NOMO-1 treated with dmso at 0.1 percent for 144 hours (cell line): ENCODE measurements around the gene AFAP1L2.

Experiments
- DNase-seq: peaks from one replicate; lab custom pipeline; 2025; ENCODE audit not compliant: unreplicated experiment; lab: John Stamatoyannopoulos, UW

AFAP1L2 gene

DNA sequence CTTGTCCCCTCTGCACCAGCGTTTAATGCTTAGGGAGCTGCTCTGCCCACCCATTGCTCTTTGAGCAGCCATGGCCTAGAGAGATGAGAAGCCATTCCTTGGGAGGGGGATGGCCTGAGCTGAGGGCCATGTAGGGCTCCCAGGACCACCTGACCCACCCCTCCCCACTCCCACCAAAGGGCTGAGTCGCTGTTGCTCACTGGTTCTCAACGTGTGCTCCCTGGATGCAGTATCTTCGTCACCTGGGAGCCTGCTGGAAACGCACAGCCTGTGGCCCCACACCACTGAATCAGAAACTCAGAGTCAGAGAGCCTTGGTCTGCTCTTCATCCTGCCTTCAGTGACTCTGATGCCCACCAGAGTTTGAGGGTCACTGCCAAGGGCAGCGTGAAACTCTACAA is 128.2 kb downstream of the AFAP1L2 start:
- no peak for DNase-seq

DNA sequence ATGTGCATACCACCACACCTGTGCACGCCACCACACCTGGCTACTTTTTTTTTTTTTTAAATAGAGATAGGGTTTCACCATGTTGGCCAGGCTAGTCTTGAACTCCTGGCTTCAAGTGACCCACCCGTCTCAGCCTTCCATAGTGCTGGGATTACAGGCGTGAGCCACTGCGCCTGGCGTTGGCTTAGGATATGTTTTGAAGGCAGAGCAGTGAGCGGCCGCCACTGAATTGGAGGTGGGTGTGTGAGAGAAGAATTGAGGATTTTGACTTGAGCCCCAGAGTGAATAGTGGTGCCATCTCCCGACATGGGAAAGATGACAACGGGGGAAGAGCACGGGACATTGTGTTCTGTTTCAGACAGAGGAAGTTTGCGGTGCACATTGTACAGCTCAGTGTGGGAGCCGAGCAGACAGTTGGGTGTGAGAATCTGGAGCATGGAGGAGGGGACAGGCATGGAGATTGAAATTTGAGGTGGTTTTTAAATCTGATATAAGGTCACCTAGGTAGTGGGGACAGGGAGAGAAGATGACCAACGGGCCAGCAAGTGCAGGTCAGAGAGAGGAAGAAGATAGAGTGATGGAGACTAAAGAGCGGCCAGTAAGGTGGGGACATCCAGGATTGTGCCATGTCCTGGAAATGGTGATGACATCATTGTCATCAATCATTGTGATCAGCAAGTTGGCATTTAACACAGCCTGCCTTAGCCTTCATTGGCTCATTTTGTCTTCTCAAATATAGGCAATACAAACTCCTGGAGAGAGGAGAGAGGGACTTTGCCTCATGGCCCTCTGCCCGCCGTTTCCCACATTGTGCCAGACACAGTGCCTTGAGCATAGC is 129.5 kb downstream of the AFAP1L2 start:
- no peak for DNase-seq

DNA sequence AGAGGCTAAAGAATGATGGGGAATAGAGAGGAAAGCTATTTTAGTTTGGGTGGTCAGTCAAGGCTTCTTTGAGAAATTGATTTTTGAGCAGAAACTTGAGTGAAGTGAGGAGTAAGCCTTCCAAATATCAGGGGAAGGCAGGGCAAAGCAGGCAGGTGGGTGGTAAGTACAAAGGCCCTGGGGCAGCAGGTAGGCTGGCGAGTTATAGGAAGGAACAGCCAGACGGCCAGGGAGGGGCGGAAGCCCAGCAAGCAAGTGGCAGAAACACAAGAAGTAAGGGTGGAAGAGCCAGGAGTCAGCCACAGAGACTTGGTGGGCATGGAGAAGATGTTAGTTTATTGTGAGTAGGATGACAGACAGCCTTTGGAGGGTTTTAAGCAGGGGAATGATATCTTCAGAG is 130.4 kb downstream of the AFAP1L2 start:
- DNase-seq, result no peak

DNA sequence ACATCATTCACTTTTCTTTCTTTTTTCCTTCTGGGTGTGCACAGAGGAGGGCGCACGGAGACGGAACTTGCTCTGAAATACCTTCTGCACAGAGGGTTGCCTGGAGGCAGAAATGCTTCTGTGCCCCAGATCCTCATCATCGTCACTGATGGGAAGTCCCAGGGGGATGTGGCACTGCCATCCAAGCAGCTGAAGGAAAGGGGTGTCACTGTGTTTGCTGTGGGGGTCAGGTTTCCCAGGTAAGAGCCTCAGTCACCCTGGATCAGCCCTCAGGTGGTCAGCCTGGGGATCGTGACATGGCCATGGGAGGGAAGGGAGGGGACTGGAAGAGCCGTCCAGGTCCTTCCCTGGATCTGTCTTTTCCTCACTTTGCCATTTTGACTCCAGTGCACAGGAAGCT is 131.6 kb downstream of the AFAP1L2 start:
- no peak for DNase-seq

DNA sequence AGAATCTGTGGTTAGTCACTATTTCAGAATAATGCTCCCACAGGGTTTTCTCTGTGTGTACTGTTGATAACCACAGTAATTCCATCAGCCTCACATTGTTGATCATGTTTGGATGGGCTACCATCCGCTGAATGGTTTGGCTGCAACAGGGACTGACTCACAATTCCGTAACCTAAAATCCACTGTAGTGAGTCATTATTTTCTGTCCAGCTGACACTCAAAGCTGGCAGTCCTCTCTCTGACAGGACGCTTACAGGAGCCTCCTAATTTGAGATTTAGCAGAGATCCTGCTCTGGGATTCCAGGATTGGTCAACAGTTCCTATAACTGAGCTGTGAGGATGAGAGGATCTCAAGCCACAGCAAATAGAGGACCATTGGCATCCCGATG is 132.5 kb downstream of the AFAP1L2 start:
- no peak for DNase-seq

DNA sequence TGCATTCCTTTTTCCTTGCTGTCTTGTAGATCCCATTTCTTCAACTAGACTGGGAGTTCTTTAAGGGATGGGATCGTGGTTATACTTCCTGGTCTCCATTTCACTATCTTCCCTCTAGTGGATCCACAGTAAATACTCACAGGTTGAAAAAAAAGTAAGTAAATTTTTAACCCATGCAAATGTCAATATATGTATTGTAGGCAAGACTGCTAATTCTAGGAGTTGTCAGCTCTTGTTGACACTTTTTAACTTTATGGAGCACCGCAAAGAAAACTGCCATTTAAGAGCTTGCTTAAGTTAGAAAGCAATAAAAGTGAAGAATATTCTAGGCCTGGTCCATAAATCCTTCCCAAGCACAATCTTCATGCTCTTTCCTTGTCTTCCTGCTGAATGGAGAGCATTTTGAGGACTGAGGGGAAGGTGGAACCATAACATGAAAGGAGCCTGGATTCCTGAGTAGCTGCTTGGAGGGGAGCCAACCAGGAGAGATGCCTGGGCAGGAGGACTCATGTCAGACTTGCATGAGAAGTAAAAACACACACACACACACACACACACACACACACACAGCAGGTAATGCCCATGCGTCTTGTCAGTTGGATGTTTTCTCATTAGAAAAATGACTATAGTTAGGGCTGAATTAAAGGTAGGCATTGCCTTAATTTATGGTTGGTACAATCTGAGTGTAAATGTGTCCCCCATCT is 133.1 kb downstream of the AFAP1L2 start:
- no peak for DNase-seq

DNA sequence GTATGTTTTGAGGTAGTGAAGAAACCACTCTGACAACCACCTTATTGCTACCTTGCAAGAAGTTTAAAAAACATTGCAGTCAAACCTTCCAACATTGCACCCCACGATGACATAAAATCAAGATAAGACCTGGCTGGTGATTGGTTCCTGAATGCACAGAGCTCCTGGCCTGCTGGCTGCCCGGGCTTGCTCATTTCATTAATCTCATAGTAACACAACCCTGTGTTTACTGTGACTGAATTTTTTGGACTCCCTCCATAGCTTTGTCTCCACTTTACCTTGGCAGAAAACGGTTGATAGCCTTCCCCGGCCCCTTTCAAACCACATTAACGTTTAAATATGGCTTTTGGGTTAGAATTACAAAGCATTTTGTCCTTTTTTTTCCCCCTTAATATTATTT is 137.8 kb downstream of the AFAP1L2 start:
- no peak for DNase-seq

DNA sequence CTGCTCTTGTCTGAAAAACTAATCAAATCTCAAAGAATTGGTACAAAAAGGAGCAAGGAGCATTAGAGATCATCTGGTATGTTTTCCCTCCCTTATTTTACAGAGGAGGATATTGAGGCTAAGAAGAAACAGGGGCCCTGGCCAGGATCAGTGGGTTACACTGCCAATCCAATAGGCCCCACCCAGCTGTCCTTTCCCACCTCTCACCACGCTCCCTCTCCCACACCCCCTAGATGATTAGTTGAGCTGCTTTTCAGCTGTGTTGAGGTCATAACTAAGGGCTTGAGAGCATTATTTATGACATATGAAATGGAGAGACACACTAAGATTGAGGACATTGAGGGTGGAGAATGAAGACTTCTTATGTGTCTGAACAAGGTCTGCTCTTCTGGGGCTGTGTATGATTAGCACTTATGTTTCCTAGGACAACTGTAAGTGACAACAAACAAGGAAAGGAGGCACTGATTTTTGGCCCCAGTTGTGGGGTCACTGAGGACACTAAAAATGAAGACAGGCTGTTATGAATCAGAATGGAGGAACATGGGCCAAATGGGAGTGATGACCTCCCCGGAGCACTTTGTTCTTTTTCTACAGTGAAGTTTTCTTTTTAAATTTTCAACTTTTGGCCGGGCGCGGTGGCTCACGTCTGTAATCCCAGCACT is 138.8 kb downstream of the AFAP1L2 start:
- no peak for DNase-seq

DNA sequence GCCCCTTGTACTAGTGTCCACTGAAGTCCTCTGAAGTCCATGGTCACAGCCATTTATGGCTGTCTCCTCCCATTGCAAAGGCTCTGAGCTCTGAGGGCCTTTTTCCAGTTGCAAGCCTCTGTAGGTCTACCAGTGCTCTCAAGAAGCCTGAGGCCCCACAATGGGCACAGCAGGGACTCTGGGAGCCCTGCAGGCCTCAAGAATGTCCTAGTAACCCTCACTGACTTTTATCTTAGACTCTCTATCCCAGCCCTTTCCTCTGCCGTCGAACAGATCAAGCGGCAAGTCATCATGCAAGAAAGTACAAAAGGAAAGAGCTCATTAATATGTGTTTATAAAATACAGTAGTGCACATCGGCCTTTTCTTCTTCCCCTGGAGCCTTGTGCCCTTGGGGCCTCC is 141.8 kb downstream of the AFAP1L2 start:
- no peak for DNase-seq

DNA sequence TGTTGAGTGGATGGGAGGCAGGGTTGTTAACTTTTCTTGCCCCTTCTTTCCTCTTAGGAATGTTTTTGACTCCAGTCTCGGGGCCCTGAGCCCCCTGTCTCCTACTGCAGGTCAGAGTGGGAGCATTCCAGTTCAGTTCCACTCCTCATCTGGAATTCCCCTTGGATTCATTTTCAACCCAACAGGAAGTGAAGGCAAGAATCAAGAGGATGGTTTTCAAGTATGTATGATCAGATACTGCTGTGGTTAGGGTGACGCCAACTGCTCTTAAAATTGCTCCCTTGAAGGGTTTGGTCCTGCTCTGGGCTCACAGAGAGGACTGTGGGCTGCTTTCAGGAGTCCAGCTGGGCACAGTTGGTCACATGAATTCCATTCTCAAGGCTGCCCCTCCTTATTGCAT is 143.2 kb downstream of the AFAP1L2 start:
- DNase-seq, result no peak

DNA sequence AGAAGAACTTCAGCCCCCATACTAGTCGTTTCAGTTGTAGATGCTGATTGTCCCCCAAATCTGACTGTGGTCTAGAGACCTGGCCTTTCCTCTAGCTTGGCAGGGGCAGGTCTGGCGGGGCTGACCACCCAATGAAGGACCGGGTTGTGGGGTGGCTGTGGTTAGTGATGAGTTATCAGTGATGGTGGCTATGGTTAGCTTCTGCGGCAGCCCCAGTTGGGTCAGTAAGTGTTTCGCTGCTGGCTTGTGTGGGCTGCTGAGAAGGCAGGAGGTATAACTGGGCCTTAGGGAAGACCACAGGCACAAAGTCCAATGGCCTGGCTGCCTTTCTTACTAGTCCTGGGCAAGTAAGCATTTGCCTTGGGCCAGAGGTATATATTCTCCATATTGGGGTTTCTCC is 143.9 kb downstream of the AFAP1L2 start:
- DNase-seq, result no peak

DNA sequence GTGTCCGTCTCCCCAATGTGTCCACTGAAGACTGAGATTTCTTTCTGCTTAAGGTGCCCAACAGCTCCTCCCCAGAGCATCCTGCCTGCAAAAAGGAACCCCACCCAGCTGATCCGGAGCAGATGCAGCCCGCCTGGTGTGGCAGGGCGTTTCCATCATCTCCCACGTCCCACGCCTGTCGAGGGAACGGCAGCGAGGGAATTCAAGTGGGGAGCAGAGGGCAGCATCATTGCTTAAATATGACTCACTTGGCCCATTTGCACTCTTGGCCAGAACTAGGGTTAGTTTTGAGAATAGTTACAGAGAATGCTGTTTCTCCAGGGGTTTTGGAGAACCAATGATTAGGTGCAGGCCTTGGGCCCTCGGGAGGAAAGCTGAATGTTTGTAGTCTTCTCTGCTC is 144.5 kb downstream of the AFAP1L2 start:
- no peak for DNase-seq

DNA sequence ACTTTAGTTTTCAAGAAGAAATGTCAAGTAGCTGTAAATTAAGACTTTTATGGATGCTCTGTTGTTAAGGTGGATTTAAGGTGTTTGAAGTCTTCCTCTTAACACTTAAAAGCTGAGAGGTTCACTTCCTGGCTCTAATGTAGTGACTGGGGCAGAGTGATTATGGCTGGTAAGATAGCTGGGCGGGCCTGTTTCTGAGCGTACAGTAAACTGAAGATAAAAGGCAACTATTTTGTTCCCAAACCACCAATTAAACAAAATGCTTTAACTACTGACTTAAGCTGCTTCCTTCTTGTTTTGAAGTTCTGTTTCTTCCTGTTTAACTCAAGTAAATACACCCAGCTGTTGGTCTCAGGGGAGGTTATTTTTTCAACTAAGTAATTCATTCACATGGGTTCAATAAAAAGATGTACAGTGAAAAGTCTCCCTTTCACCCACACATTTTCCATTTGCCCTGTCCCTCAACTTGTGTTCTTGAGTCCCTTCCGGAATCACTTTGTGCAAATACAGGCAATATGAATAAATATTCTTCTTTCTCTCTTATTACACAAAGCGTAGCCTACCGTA is 145.9 kb downstream of the AFAP1L2 start:
- no peak for DNase-seq

DNA sequence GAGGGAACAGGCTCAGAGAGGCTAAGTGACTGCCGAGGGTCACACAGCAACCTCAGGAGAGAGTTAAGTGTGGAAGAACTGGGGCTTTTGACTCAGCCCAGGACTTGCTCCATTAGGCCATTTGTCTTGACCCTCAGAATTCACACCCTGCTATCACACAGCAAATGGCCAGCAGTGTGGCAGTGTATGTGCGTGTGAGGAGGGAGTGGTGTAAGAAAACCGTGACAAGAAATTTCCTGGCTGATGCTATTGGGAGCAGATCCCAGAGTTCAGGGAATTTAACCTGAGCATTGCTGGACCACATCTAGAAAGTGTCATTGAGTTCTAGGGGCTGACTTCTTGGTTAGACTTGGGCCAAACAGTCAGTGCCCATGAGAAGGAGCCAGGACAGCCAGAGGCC is 146.8 kb downstream of the AFAP1L2 start:
- DNase-seq, result no peak

DNA sequence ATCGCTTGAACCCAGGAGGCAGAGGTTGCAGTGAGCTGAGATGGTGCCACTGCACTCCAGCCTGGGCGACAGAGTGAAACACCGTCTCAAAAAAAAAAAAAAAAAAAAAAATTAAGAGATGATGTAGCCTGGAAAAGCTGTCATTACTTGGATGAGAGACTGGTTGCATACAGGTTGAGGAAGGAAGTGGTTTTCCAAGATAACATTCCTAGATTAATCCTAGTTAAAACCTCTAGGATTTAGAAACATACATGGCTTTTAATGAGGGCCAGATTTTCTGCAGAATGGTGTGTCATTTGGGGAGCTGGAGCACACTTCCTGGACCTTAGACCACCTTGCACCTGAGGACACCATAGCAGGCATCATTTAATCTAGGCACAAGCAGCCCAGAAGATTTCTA is 147.5 kb downstream of the AFAP1L2 start:
- DNase-seq, result no peak

DNA sequence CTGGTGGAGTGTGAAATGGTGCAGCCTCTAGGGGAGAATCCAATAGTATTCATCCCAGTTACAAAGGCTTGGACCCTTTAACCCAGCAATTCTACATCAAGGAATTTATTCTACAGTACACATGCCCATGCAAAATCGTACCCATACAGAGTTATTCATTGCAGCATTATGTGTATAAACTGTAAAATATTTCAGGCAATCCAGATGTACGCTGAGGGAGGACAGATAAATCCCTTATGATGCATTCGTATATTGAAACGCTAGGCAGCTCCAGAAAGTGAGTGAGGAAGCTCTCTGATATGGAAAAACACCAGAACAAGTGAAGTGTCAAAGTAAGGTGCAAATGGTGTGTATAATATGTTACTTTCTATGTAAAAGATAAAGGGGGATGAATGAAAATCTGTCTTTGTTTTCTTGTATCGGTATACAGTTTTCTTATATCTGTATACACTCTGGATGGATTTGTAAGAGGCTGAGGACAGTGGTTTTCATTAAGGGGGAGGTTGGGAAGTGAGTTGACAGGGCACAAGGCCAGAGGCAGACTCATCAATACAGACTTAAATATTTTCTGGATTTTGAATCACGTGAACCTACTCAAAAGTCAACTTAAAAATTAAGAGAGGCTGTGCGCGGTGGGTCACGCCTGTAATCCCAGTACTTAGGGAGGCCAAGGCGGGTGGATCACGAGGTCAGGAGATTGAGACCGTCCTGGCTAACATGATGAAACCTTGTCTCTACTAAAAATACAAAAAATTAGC is 148.1 kb downstream of the AFAP1L2 start:
- DNase-seq, result no peak

DNA sequence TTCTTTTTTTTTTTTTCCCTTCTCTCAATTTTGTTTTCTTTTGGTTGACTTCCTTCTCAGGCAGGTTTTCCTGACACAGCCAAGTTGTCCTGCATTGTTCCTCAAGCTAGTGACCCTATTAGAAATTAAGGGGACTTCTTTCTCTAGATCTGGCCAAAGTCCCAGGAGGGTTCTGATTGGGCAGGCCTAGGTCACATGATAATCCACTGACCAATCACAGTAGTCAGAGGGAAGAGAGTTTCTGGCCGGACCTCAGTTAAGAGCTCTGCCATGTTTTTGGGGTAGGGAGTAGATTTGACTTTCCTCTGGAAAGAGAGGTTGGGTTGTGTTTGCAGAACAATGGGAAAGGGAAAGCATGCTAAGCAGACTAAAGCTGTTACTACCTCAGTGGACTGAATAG is 149.1 kb downstream of the AFAP1L2 start:
- DNase-seq, result no peak

DNA sequence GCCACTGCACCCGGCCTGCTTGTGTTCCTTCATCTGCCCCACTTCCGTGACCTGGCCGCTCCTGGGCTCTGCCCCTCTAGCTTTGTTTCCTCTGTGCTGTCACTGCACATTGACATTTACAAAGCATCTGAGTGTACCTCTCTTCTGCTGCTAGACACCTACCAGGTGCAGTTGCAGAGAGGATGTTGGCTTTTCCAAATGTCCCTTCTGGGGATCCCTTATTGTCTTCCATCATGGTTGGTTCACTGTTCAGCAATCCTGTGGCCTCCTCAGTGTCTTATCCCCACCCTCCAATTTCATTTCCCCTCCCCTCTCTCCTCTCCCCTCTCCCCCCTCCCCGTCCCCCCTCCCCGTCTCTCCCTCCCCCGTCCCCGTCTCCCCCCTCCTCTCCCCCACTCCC is 151.4 kb downstream of the AFAP1L2 start:
- no peak for DNase-seq

DNA sequence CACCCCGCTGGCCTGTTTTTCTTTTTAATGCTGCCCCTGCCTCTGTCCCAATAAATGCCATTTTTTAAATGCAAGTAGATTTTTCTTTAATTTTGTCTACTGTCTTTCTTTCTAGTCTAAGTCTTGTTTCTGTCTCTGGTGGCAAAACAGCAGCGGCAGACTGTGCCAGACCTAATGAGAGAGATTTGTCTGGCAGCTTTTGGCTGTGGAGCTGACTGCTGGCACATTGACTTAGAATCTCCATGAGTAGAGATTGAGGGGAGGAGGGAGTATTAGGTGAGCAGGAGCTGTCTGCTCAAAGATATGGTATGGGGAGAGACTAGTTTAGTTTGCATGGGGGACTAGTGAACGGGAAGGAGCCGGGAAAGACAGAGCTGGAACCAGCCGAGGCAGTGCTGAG is 152.2 kb downstream of the AFAP1L2 start:
- no peak for DNase-seq

DNA sequence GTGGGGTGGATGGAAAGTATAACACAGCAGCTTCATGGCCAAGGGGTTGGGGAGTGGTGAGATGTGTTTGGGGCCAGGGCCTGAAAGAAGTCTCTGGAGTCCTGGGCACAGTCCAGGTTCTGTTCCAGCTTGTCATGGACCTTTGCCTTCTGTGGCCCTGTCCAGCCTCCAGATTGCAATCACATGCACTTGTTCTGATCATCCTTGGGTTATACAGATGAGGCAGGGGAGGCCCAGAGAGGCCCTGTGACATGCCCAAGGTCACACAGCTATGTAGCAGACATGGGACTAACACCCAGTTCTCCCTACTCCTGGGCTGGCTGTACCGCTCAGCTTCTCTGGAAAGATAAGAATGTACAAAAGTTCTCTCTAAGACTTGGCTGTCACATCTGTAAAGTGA is 153.6 kb downstream of the AFAP1L2 start:
- no peak for DNase-seq

DNA sequence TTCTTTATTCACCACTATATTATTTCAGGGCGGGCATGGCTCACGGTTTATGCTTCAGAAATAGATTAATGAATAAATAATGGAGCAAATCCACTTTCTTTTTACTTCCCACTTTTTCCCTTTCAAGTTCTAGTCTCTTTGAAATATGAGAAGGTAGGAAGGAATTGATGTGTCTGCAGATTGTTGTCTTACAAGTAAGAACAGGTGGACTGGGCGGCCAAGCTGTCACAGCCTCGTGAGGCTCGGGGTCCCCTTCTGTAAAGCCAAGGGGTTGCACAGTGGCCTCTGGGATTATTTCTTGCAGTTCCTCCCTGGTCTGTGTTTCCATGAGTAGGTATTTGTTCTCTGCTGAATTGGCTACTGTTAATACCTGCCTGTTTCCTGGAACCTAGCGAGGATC is 154.1 kb downstream of the AFAP1L2 start:
- no peak for DNase-seq
